Esophagus (tissue), 2 donors: ENCODE data around the gene ZNF157. TPM values are rescaled to one million over a fixed set of nuclear protein-coding genes. Genes with fewer than 3 reads are reported as not detected.

ENCODE experiments used
- H3K27ac ChIP-seq, 2 donors: one replicate each; pipeline ENCODE4 v1.5.1; 2013; ENCODE audit warnings: low read depth in 2 of 2, mild to moderate bottlenecking in 2 of 2, inconsistent platforms in 1 of 2, low read length in 1 of 2, moderate library complexity in 1 of 2
- H3K27me3 ChIP-seq, 2 donors: one replicate each; pipeline ENCODE4 v1.6.1; 2013; ENCODE audit warnings: low read length in 2 of 2, control low read depth in 1 of 2, mild to moderate bottlenecking in 1 of 2; ENCODE audit not compliant: insufficient read depth in 2 of 2, control insufficient read depth in 1 of 2
- H3K36me3 ChIP-seq, 2 donors: one replicate each; pipeline ENCODE4 v1.6.1; 2013; ENCODE audit warnings: low read length in 1 of 2; ENCODE audit not compliant: control insufficient read depth in 2 of 2, insufficient read depth in 2 of 2
- H3K4me1 ChIP-seq, 2 donors: one replicate each; pipeline ENCODE4 v1.6.1; 2013; ENCODE audit warnings: low read length in 1 of 2; ENCODE audit not compliant: control insufficient read depth in 2 of 2, insufficient read depth in 2 of 2
- H3K4me3 ChIP-seq, 2 donors: one replicate each; pipeline ENCODE4 v1.5.1; 2013; ENCODE audit warnings: low read length in 2 of 2, mild to moderate bottlenecking in 2 of 2, low read depth in 1 of 2, moderate library complexity in 1 of 2
- H3K9me3 ChIP-seq, 2 donors: one replicate each; pipeline ENCODE4 v1.6.1; 2013; ENCODE audit warnings: mild to moderate bottlenecking in 2 of 2, low read depth in 1 of 2, low read length in 1 of 2, moderate library complexity in 1 of 2; ENCODE audit not compliant: control insufficient read depth in 2 of 2, insufficient read depth in 1 of 2
- WGBS, 2 donors: extraction: QIAGEN DNeasy Blood & Tissue Kit; methylation state at CpG; one replicate each; pipeline ENCODE4 v1.1.7; 2013; 5-methylcytosine and 5-hydroxymethylcytosine counted together
- polyA plus RNA-seq, 2 donors: library from polyadenylated mRNA; stranded (reverse); fragments of 200-250 nt; gene quantifications; one replicate each; pipeline ENCODE4 v1.2.3, GENCODE V29; 2013
- donor health status: healthy with polysubstance abuse.
- donor health status: Bipolar disorder and iron deficiency.

The ZNF157 gene
- polyA plus RNA-seq, 2 donors = 0.08 to 0.10 TPM

DNA sequence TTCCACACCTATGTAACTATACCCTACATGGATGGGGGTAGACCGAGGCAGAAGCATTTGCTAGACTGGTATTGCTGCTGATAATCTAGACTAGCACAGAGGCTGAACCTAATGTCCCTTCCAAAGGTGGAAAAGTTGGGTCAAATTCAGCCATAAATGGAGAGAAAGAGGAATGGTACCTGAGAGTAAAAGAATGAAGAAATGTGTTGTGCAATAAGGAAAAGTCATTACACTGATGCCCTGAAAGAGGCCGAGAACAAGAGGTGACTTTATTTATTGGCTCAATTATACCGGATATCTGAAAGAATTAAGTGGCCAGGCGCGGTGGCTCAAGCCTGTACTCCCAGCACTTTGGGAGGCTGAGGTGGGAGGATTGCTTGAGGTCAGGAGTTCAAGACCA lies 60.5 kb downstream of the ZNF157 start:
- no peak overlapping the region for H3K4me3 ChIP-seq
- 85 to 96% methylated on average over 5 of the region's 5 CpGs for WGBS, 2 donors
- H3K9me3 ChIP-seq = no peaks in the 10 kb centered on the region
- no peak overlapping the region for H3K27ac ChIP-seq
- H3K27me3 ChIP-seq = no peaks in the 10 kb centered on the region
- H3K4me1 ChIP-seq = no peaks in the 10 kb centered on the region
- no peaks in the 10 kb centered on the region for H3K36me3 ChIP-seq

DNA sequence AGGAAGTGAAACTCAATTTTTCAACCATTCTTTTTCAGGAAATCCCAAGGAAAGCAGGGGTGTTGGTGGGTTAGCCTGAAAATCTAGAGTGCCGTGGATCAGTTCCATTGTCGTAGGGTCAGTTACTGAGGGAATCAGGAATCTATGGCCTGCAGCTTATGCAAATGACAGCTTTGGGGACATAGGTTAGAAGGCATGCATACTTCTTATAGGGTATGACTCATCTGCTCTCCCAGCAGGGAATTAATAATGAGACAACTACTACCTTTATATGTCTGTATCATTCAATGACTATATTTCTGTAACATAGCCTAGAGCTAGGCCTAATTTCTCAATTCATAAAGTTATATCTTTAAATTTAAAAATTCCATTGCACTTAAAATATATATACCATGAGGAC lies 76.1 kb downstream of the ZNF157 start:
- Histone ChIP-seq H3K36me3 (peaks cover 0 to 3% of the 10 kb centered on the region in 2 donors), H3K4me3 (no peak overlapping the region), H3K27me3 (no peaks in the 10 kb centered on the region), H3K4me1 (no peaks in the 10 kb centered on the region), H3K27ac (no peak overlapping the region), H3K9me3 (peaks cover 9 to 11% of the 10 kb centered on the region in 2 donors)
- 92 to 94% methylated on average over 2 of the region's 2 CpGs for WGBS, 2 donors

DNA sequence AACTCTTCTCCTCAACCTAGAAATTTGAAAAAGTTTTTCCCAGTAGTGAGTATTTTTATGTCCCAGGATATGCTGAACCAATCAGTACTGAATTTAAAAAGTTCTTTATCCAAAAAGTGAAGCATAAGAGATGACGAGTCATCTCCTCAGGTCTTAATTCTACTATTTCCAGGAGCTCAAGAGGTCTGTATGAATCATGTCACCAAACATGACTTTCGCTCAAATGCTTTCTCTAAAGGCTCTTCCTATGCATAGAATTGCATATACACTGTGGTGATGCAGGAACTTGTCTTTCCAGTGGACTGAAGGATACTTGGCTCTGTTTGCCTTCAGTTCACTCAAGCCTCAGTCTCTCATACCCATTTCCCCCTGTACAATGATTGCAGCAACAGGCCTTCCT lies 76.6 kb downstream of the ZNF157 start:
- 78 to 94% methylated on average over 2 of the region's 2 CpGs for WGBS, 2 donors
- no peak overlapping the region for H3K27ac ChIP-seq
- no peaks in the 10 kb centered on the region for H3K27me3 ChIP-seq
- H3K4me3 ChIP-seq = no peak overlapping the region
- no peaks in the 10 kb centered on the region for H3K4me1 ChIP-seq
- H3K36me3 ChIP-seq = peaks cover 0 to 5% of the 10 kb centered on the region in 2 donors
- peaks cover 10 to 11% of the 10 kb centered on the region in 2 donors for H3K9me3 ChIP-seq

DNA sequence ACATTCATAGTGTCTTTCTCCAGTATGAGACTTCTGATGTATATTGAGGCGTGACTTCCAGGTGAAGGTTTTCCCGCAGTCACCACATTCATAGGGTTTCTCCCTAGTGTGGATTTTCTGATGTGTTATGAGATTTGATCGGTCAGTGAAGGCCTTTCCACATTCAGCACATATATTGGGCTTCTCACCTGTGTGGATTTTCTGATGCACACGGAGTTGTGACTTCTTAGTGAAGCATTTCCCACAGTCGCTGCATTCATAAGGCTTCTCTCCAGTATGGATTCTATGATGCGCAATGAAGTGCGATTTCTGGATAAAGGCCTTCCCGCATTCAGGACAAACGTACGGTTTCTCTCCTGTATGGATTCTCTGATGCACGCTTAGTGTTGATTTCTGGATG lies 77.2 kb downstream of the ZNF157 start:
- H3K27ac ChIP-seq = no peak overlapping the region
- no peaks in the 10 kb centered on the region for H3K27me3 ChIP-seq
- H3K9me3 ChIP-seq = peaks cover 12 to 15% of the 10 kb centered on the region in 2 donors
- H3K4me1 ChIP-seq = no peaks in the 10 kb centered on the region
- peaks cover 0 to 9% of the 10 kb centered on the region in 2 donors for H3K36me3 ChIP-seq
- WGBS, 2 donors = 92 to 99% methylated on average over 11 of the region's 11 CpGs
- no peak overlapping the region for H3K4me3 ChIP-seq

DNA sequence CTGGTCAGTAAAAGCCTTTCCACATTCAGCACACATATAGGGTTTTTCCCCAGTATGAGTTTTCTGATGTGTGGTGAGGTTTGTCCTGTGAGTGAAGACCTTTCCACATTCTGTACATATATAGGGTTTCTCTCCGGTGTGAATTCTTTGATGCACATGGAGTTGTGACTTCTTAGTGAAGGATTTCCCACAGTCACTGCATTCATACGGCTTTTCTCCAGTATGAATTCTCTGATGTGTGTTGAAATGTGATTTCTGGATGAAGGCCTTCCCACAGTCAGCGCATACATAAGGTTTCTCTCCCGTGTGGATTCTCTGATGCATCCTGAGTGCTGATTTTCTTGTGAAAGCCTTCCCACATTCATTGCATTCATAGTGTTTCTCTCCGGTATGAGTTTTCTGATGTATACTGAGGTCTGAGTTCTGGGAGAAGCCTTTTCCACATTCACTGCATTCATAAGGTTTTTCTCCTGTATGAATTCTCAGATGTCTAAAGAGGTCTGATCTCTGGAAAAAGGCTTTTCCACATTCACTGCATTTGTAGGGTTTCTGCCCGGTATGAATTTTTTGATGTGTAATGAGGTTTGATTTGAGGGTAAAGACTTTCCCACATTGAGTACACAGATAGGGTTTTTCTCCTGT lies 77.9 kb downstream of the ZNF157 start:
- H3K9me3 ChIP-seq = peaks cover 12 to 15% of the 10 kb centered on the region in 2 donors
- 97 to 99% methylated on average over 6 of the region's 6 CpGs for WGBS, 2 donors

DNA sequence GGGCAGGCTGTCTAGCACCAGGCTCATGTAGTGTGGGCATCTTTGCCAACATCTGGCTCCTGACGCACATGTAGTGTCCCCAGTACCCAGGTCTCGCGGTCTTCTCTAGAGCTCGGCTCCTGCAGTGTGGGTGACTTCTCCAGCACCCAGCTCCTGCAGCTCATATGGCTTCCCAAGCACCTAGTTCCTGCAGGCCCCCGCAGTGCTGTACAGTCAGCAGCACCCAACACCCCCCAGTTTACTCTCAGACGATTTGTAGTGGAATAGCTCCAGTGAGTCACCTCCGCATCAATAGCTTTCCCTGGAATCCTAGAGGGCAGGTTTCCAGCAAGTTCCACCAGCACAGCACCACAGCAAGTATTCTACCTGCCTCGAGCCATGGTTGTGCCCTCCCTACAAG lies 81.7 kb downstream of the ZNF157 start:
- 85 to 93% methylated on average over 8 of the region's 8 CpGs for WGBS, 2 donors
- Histone ChIP-seq H3K9me3 (peaks cover 12 to 14% of the 10 kb centered on the region in 2 donors), H3K36me3 (peaks cover 0 to 9% of the 10 kb centered on the region in 2 donors), H3K4me3 (no peak overlapping the region), H3K4me1 (no peaks in the 10 kb centered on the region), H3K27ac (no peak overlapping the region), H3K27me3 (no peaks in the 10 kb centered on the region)

More for the DNA sequence above, 77.9 kb downstream of the ZNF157 start:
- no peak overlapping the region for H3K4me3 ChIP-seq
- no peaks in the 10 kb centered on the region for H3K4me1 ChIP-seq
- H3K27me3 ChIP-seq = no peaks in the 10 kb centered on the region
- H3K27ac ChIP-seq = no peak overlapping the region
- peaks cover 0 to 9% of the 10 kb centered on the region in 2 donors for H3K36me3 ChIP-seq

DNA sequence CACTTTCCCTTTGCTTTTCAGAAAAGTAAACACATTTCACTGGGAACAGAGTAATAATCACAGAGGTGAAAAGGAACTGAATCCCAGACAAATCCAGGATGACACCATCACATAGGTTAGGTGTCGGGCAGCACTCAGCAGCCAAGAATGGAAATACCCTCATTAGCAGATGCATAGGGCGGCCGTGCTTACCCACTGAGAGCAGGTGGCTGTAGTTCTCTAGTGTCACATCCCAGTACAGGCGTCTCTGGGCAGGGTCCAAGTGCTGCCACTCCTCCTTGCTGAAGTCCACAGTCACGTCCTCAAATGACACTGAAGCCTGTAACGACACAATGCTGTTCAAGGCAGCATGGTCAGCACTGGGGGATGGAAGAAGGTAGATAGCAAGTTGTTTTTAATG lies 85.7 kb downstream of the ZNF157 start:
- H3K36me3 ChIP-seq = peaks cover 0 to 6% of the 10 kb centered on the region in 2 donors
- no peak overlapping the region for H3K27ac ChIP-seq
- WGBS, 2 donors = 75 to 93% methylated on average over 6 of the region's 6 CpGs
- H3K4me1 ChIP-seq = no peaks in the 10 kb centered on the region
- H3K27me3 ChIP-seq = no peaks in the 10 kb centered on the region
- H3K4me3 ChIP-seq = no peak overlapping the region
- peaks cover 3 to 5% of the 10 kb centered on the region in 2 donors for H3K9me3 ChIP-seq

DNA sequence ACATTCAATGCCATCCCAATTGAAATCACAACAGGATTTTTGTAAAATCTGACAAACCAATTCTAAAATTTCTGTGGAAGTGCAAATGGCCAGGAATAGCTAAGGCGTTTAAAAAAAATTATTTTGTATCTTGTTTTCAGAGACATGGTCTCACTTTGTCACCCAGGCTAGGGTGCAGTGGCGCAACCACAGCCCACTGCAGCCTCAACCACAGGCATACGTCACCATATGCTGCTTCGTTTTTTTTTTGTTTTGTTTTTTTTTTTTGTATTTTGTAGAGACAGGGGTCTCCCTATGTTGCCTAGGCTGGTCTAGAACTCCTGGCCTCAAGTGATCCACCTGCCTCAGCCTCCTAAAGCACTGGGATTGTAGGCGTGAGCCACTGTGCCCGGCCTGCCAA lies 88.2 kb downstream of the ZNF157 start:
- no peaks in the 10 kb centered on the region for H3K9me3 ChIP-seq
- H3K4me1 ChIP-seq = no peaks in the 10 kb centered on the region
- no peak overlapping the region for H3K4me3 ChIP-seq
- 79 to 92% methylated on average over 6 of the region's 6 CpGs for WGBS, 2 donors
- no peaks in the 10 kb centered on the region for H3K27me3 ChIP-seq
- H3K36me3 ChIP-seq = no peaks in the 10 kb centered on the region
- H3K27ac ChIP-seq = no peak overlapping the region

DNA sequence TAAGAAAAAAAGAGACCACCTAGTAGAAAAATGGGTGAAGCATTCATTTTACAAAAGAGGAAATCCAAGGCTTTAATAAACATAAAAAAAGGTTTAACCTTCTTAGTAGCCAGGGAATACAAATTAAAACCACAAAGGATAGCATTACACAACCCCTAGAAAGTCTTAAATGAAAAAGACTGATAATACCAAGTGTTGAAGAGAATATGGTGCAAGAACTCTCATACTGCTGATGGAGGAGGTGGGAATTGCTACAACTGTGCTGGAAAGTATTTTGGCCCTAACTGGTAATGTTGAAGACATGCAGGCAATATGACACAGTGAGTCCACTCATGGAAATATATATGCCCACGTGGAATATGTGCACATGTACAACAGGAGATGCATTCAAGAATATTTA lies 90.2 kb downstream of the ZNF157 start:
- no peaks in the 10 kb centered on the region for H3K4me1 ChIP-seq
- H3K27ac ChIP-seq = no peak overlapping the region
- no peak overlapping the region for H3K4me3 ChIP-seq
- 48 to 92% methylated on average over 1 of the region's 1 CpG for WGBS, 2 donors
- H3K9me3 ChIP-seq = no peaks in the 10 kb centered on the region
- H3K27me3 ChIP-seq = no peaks in the 10 kb centered on the region
- H3K36me3 ChIP-seq = no peaks in the 10 kb centered on the region
